ENCODE measurements around the gene DHTKD1.
"Not testable (repeated sequence)": the region's sequence is repeated elsewhere in the genome, so short reads cannot be mapped to it uniquely, and the experiment has no call there.

Gene DHTKD1

DNA sequence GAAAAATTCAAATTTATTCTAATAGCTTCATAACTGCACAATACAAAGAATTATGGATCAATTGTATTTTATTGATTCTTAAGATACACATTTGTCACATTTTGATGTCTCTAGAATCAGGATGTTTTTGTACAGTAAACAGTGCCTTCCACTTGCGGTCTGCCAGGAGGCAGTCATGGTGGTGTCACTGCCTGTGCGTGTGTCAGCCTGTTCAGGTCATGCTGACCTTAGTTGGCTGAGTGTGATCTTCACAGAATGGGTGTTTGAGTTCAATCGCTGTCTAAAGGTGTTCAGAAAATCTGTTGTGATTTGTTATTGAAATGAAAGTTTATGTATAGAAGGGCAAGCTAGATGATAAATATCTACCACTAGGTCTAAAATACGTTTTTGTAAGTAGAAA, 81.4 kb downstream of the DHTKD1 start:
- DNase-seq, result no peak

DNA sequence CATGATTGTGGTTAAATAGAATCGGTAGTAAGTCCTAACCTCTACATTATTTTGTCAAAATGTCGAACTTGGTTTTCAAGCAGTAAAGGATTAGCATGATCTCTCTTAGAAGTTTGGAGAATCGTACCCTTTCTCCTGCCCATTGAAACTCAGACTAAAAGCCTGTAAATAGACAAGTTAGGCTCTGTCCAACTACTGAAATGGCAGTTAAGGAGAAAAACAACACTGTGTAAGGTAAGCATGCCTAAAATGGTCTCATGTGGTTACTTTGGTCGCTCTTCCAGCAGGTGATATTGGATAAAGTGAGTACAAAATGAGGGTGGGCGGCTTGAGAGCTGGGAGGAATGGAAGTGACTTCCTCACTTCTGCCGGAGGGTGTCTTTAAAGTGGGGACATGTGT, 85.8 kb downstream of the DHTKD1 start:
- no peak for DNase-seq

DNA sequence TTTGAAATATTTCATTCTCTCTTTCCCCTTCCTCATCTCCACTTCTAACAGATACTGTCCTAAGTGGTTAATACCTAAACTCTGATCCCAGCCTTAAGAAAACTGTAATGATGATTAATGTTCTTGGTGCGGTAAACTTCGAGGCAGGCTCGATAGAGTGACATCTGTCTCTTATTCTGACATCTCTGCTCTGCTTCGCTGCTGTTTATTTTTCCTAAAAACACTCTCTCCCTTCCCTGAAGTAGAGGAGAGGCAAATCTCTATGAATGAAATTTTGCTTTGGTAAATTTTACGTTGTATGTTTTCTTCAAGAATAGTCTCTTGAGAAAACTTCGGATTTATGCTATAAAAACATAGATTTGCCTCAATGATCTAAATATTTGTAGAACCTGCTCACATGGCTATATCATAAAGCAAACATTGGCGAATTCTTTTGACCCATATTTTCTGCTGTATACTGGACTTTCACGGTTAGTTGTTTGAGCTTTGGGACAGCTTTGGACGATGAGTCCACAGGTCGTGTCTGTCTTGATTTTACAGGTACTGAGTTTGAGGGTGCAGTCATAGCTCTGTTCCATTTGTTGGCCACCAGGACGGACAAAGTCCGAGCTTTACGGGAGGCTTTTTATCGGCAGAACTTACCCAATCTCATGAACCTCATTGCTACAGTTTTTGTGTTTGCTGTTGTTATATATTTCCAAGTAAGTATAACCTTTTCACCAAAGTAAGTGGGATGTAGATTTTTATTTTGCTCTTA, 87.8 kb downstream of the DHTKD1 start:
- no peak for DNase-seq

DNA sequence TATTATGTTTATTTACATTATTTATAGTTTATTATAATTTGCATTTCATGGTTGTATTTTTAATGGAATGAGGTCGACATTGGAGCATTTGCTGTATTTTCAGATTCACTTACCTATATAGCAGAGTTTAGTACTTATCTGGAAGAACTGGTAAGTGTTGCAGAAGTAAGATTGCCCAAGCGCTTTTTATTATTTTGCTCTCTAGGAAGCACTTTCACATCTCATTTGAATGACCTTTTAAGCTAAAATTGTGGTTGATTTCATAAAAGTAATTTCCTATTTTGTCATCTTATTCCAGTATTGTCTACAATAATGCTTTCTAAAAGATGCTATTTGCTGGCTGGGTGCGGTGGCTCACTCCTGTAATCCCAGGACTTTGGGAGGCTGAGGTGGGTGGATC, 89.4 kb downstream of the DHTKD1 start:
- DNase-seq, result no peak

DNA sequence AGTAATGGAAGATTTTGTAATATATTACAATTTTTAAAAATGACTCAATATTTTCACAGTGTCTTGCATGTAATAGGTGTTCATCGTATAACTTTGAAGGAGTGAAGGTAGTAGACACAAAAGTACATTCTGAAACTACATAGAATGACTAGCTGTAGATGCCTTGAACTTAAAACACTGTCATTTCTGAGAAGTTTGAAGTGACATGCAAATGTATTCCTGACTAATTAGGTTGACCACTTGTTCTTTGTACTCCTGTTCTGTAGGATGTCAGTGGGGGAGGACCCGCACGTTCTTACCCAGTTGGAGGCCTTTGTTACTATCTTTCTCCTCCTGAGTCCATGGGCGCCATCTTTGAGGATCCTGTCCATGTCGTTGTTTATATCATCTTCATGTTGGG, 91.9 kb downstream of the DHTKD1 start:
- DNase-seq, result no peak

DNA sequence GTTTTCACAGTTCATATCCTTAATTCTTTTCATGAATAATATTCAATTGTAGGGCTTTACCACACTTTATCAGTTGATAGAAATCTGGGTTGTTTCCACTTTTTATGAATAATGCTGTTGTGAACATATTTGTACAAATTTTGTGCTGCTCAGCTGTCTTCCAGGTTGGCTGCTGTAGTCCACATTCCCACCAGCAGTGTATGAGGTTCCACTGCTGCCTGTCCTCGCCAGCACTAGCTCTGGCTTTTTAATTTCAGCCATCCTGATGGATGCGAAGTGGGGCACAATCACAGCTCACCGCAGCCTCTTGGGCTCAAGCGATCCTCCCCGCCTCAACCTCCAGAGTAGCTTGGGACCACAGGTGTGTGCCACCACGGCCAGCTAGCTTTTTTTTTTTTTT, 94.2 kb downstream of the DHTKD1 start:
- DNase-seq, result no peak

DNA sequence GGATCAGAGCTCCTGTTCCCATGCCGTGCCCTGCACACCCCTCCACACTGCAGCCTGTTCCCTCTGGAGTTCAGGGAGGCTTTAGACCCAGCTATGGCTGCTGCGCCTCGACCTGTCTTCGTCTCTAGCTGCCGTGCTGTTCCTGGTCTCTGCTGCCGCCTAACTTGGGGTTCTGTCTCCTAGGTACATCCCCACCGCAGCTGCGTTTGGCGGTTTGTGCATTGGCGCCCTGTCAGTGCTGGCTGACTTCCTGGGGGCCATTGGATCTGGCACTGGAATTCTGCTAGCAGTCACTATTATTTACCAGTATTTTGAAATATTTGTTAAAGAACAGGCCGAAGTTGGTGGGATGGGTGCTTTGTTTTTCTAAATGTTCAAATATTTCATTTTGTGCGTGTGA, 95.3 kb downstream of the DHTKD1 start:
- DNase-seq, result no peak

DNA sequence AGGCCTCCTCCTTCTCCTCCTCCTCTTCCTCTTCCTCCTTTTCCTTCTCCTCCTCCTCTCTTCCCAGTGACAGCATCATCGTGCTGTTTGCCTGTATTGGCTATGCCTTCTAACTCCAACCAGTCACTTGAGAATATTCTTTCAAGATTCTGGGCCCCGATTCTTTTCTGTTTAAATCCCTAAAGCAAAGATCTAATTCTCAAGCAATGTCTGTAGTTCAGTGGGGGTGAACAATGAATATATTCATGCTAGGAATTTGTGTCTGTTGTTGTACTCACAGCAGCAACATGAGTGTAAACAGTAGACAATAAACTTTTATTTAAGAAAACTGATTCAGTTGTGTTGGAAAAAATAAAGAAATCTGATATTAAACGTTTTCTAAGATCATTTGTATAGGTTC, 96.3 kb downstream of the DHTKD1 start:
- no peak for DNase-seq

DNA sequence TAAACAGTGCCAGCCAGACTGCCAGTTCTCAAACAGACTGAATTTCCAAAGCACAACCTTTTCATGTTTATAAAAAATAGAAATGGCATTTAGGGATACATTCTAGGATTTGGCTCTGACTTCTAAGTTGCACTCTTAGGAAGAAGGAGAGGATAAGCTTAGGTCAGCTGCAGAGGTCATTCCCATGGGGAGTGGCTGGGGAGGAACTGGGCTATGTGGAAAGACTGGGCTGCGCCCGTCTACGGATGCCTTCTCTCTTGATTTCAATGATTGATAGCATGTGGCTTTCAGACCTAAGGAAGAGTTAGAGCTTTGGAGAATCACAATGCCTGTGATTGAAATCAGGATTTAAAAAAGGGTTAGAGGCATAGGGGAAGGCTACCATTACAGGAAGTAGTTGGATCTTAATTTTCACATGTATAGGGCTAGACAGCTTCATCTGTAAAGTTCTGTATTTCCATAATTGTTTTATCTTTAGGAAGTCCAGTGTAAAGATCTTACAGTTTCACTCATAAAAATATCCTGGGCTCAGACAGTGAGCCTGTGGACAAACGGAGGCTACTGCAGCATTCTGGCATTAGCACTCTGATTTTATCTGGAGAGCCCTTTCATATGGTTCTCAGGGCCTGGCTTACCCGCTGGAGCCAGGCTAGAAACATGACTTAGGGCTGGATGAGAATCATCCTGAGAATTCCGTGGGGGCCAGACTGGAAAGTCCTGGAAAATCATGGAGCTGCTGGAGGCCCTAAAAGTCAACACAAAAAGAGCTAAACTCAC, 97.4 kb downstream of the DHTKD1 start:
- no peak for DNase-seq

DNA sequence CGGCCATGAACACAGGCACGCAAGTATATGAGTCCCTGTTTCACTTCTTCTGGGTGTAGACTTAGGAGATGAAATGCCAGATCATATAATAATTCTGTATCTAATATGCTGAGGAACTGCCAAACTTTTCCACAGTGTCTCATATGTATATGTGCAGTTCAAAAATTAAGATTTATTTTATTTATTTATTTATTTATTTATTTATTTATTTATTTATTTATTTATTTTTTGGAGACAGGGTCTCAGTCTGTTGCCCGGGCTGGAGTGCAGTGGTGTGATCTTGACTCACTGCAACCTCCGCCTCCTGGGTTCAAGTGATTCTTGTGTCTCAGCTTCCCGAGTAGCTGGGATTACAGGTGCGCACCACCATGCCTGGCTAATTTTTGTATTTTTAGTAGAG, 102.8 kb downstream of the DHTKD1 start:
- not testable (repeated sequence) for DNase-seq
